ENCODE data around the gene SETBP1. TPM values are rescaled to one million over a fixed set of nuclear protein-coding genes. Genes with fewer than 3 reads are reported as not detected.

SETBP1 gene
- total and polyA plus RNA-seq, 2 of the 13 experiments (the other 11 are each of a cell fraction or from before 2014, with no cell fraction given) = 0.18 to 0.65 TPM

DNA sequence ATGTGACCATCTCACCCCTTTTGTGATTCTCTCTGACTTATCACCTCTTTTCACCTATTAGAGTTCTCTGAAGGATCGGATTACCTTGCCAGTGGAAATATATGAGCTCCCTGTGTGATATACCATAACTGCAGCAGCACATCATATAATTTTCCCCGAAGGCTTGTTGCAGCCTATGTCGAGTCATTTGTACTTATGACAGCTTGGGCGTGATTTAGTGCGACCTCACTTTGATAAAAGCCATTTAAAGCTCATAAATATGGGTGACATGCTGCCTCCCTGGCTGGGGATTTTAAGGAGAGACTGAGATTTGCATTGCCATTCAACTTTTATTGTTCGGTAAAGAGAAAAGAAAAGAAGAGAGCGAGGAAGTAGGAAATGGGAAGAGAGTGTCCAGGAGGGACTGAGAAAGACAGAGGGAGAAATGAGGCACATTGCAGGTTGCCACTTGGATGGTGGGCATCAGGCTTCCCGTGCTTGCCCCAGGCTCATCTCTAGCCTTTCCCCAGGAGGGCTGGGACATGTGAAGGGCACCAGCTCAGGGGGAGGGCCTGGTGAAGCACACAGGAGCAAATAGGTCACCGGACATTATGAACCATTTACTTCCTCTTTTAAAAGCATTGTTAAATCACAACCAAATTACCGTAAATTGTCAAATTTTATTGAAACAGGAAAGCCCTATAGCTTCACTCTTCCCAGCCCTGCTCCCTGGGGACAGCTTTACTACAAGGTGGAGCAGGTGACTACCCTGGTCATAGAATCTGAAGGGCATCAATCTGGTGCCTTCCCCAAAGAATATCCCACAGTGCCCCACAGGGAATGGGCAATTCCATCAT lies 161.3 kb downstream of the SETBP1 start (continued):
- TF ChIP-seq, protein P1, sequence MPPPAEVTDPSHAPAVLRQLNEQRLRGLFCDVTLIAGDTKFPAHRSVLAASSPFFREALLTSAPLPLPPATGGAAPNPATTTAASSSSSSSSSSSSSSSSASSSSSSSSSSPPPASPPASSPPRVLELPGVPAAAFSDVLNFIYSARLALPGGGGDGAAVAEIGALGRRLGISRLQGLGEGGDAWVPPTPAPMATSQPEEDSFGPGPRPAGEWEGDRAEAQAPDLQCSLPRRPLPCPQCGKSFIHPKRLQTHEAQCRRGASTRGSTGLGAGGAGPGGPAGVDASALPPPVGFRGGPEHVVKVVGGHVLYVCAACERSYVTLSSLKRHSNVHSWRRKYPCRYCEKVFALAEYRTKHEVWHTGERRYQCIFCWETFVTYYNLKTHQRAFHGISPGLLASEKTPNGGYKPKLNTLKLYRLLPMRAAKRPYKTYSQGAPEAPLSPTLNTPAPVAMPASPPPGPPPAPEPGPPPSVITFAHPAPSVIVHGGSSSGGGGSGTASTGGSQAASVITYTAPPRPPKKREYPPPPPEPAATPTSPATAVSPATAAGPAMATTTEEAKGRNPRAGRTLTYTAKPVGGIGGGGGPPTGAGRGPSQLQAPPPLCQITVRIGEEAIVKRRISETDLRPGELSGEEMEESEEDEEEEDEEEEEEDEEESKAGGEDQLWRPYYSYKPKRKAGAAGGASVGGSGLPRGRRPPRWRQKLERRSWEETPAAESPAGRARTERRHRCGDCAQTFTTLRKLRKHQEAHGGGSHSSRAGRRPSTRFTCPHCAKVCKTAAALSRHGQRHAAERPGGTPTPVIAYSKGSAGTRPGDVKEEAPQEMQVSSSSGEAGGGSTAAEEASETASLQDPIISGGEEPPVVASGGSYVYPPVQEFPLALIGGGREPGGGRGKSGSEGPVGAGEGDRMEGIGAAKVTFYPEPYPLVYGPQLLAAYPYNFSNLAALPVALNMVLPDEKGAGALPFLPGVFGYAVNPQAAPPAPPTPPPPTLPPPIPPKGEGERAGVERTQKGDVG (CRISPR knock-in tag; IDR thresholded peaks at IDR 0.05; ENCODE audit: borderline replicate concordance) = no peak
- TF ChIP-seq, protein P2, sequence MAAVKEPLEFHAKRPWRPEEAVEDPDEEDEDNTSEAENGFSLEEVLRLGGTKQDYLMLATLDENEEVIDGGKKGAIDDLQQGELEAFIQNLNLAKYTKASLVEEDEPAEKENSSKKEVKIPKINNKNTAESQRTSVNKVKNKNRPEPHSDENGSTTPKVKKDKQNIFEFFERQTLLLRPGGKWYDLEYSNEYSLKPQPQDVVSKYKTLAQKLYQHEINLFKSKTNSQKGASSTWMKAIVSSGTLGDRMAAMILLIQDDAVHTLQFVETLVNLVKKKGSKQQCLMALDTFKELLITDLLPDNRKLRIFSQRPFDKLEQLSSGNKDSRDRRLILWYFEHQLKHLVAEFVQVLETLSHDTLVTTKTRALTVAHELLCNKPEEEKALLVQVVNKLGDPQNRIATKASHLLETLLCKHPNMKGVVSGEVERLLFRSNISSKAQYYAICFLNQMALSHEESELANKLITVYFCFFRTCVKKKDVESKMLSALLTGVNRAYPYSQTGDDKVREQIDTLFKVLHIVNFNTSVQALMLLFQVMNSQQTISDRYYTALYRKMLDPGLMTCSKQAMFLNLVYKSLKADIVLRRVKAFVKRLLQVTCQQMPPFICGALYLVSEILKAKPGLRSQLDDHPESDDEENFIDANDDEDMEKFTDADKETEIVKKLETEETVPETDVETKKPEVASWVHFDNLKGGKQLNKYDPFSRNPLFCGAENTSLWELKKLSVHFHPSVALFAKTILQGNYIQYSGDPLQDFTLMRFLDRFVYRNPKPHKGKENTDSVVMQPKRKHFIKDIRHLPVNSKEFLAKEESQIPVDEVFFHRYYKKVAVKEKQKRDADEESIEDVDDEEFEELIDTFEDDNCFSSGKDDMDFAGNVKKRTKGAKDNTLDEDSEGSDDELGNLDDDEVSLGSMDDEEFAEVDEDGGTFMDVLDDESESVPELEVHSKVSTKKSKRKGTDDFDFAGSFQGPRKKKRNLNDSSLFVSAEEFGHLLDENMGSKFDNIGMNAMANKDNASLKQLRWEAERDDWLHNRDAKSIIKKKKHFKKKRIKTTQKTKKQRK (IDR thresholded peaks at IDR 0.05; ENCODE audit: low read length) = no peak
- TF ChIP-seq NR1H2 (CRISPR knock-in tag; IDR thresholded peaks at IDR 0.05; ENCODE audit: borderline replicate concordance, low read depth) = no peak
